Activated naive CD4-positive, alpha-beta T cell treated with anti-CD3 and anti-CD28 coated beads, Interleukin-2, amount 50 U/mL, for 24 hours (primary cell): Measurements from ENCODE around the gene TMEM134.
"Not testable (repeated sequence)": the region's sequence is repeated elsewhere in the genome, so short reads cannot be mapped to it uniquely, and the experiment has no call there.

Experiments used
- H3K27ac Mint-ChIP-seq: one replicate; pipeline ENCODE4 v1.8.0; 2021; ENCODE audit warnings: mild to moderate bottlenecking, mixed read lengths
- H3K27me3 Mint-ChIP-seq: one replicate; pipeline ENCODE4 v1.8.0; 2021; ENCODE audit warnings: mixed read lengths
- H3K36me3 Mint-ChIP-seq: one replicate; pipeline ENCODE4 v1.8.0; 2021; ENCODE audit warnings: mixed read lengths
- H3K4me1 Mint-ChIP-seq: one replicate; pipeline ENCODE4 v1.8.0; 2021; ENCODE audit warnings: mixed read lengths
- H3K4me3 Mint-ChIP-seq: one replicate; pipeline ENCODE4 v1.8.0; 2021; ENCODE audit warnings: mild to moderate bottlenecking, mixed read lengths
- H3K9me3 Mint-ChIP-seq: one replicate; pipeline ENCODE4 v1.8.0; 2021; ENCODE audit warnings: mixed read lengths

The TMEM134 gene

GRCh38 chr11:67492801-67493547 is 23.9 kb upstream of the TMEM134 start:
- Mint-ChIP-seq H3K27ac (no peak overlapping the region), H3K9me3 (no peaks in the 10 kb centered on the region), H3K4me1 (peaks cover 16% of the 10 kb centered on the region), H3K36me3 (peaks cover 2% of the 10 kb centered on the region), H3K4me3 (no peak overlapping the region), H3K27me3 (no peaks in the 10 kb centered on the region)

GRCh38 chr11:67492069-67492727 is 23.1 kb upstream of the TMEM134 start:
- Mint-ChIP-seq H3K27me3 (no peaks in the 10 kb centered on the region), H3K27ac (no peak overlapping the region), H3K36me3 (peaks cover 8% of the 10 kb centered on the region), H3K9me3 (no peaks in the 10 kb centered on the region), H3K4me3 (no peak overlapping the region), H3K4me1 (peaks cover 23% of the 10 kb centered on the region)

- Mint-ChIP-seq H3K9me3 (no peaks in the 10 kb centered on the region), H3K27me3 (no peaks in the 10 kb centered on the region), H3K4me3 (no peak overlapping the region), H3K4me1 (peaks cover 31% of the 10 kb centered on the region), H3K36me3 (peaks cover 8% of the 10 kb centered on the region), H3K27ac (no peak overlapping the region)
Measured at GRCh38 chr11:67491276-67492068, 22.4 kb upstream of the TMEM134 start.

- H3K36me3 Mint-ChIP-seq = peaks cover 14% of the 10 kb centered on the region
- no peaks in the 10 kb centered on the region for H3K27me3 Mint-ChIP-seq
- H3K27ac Mint-ChIP-seq = no peak overlapping the region
- H3K4me1 Mint-ChIP-seq = peaks cover 38% of the 10 kb centered on the region
- no peaks in the 10 kb centered on the region for H3K9me3 Mint-ChIP-seq
- no peak overlapping the region for H3K4me3 Mint-ChIP-seq
Measured at GRCh38 chr11:67490727-67491065, 21.6 kb upstream of the TMEM134 start.

- Mint-ChIP-seq H3K27ac (peak overlapping the region; percentile 86), H3K27me3 (no peaks in the 10 kb centered on the region), H3K4me1 (peaks cover 41% of the 10 kb centered on the region), H3K36me3 (peaks cover 14% of the 10 kb centered on the region), H3K4me3 (no peak overlapping the region), H3K9me3 (no peaks in the 10 kb centered on the region)
Measured at GRCh38 chr11:67489885-67490726, 21.1 kb upstream of the TMEM134 start.

- Mint-ChIP-seq H3K4me3 (no peak overlapping the region), H3K4me1 (peaks cover 49% of the 10 kb centered on the region), H3K27ac (peak overlapping the region; percentile 86), H3K36me3 (peaks cover 14% of the 10 kb centered on the region), H3K9me3 (no peaks in the 10 kb centered on the region), H3K27me3 (no peaks in the 10 kb centered on the region)
Measured at GRCh38 chr11:67489203-67489884, 20.3 kb upstream of the TMEM134 start.

- Mint-ChIP-seq H3K9me3 (no peaks in the 10 kb centered on the region), H3K36me3 (peaks cover 15% of the 10 kb centered on the region), H3K4me3 (peak overlapping the region; percentile 83), H3K4me1 (peaks cover 68% of the 10 kb centered on the region), H3K27me3 (no peaks in the 10 kb centered on the region), H3K27ac (peak overlapping the region; percentile 100)
Measured at GRCh38 chr11:67486481-67487195, 17.6 kb upstream of the TMEM134 start.

- Mint-ChIP-seq H3K27ac (peak overlapping the region; percentile 94), H3K4me3 (peak overlapping the region; percentile 83), H3K36me3 (peaks cover 15% of the 10 kb centered on the region), H3K4me1 (peaks cover 68% of the 10 kb centered on the region)
- not testable (repeated sequence) for H3K27me3 Mint-ChIP-seq, H3K9me3 Mint-ChIP-seq
Measured at GRCh38 chr11:67485873-67486361, 16.9 kb upstream of the TMEM134 start.

GRCh38 chr11:67484847-67485311 is 15.8 kb upstream of the TMEM134 start:
- H3K27me3 Mint-ChIP-seq = no peaks in the 10 kb centered on the region
- H3K4me1 Mint-ChIP-seq = peaks cover 68% of the 10 kb centered on the region
- no peaks in the 10 kb centered on the region for H3K9me3 Mint-ChIP-seq
- H3K4me3 Mint-ChIP-seq = peak overlapping the region; percentile 96
- peak overlapping the region; percentile 100 for H3K27ac Mint-ChIP-seq
- H3K36me3 Mint-ChIP-seq = peaks cover 15% of the 10 kb centered on the region

GRCh38 chr11:67483831-67484665 is 15.0 kb upstream of the TMEM134 start:
- H3K9me3 Mint-ChIP-seq = no peaks in the 10 kb centered on the region
- H3K4me3 Mint-ChIP-seq = peak overlapping the region; percentile 96
- H3K27me3 Mint-ChIP-seq = no peaks in the 10 kb centered on the region
- H3K27ac Mint-ChIP-seq = peak overlapping the region; percentile 100
- peaks cover 13% of the 10 kb centered on the region for H3K36me3 Mint-ChIP-seq
- H3K4me1 Mint-ChIP-seq = peaks cover 63% of the 10 kb centered on the region

GRCh38 chr11:67482827-67483798 is 14.1 kb upstream of the TMEM134 start, which contains the start of gene AIP:
Gene AIP, plus strand, starts transcription at chr11:67483026. Its CDS starts 133 bp downstream, at chr11:67483159.
- H3K27me3 Mint-ChIP-seq = no peaks in the 10 kb centered on the region
- peaks cover 54% of the 10 kb centered on the region for H3K4me1 Mint-ChIP-seq
- H3K27ac Mint-ChIP-seq = peak within 1 kb of the TSS; percentile 100
- H3K4me3 Mint-ChIP-seq = peak within 1 kb of the TSS; percentile 96
- peaks cover 13% of the 10 kb centered on the region for H3K36me3 Mint-ChIP-seq
- no peaks in the 10 kb centered on the region for H3K9me3 Mint-ChIP-seq

GRCh38 chr11:67482275-67482826 is 13.3 kb upstream of the TMEM134 start:
- peaks cover 7% of the 10 kb centered on the region for H3K36me3 Mint-ChIP-seq
- H3K4me1 Mint-ChIP-seq = peaks cover 46% of the 10 kb centered on the region
- H3K9me3 Mint-ChIP-seq = no peaks in the 10 kb centered on the region
- peak overlapping the region; percentile 96 for H3K4me3 Mint-ChIP-seq
- no peaks in the 10 kb centered on the region for H3K27me3 Mint-ChIP-seq
- H3K27ac Mint-ChIP-seq = peak overlapping the region; percentile 100
